NCI-H2227 treated with DMSO at 0.1 percent for 48 hours (cell line): ENCODE data around the gene CALM1.

Experiments used
- DNase-seq: peaks from one replicate; lab custom pipeline; 2025; lab: John Stamatoyannopoulos, UW

CALM1 gene

DNA sequence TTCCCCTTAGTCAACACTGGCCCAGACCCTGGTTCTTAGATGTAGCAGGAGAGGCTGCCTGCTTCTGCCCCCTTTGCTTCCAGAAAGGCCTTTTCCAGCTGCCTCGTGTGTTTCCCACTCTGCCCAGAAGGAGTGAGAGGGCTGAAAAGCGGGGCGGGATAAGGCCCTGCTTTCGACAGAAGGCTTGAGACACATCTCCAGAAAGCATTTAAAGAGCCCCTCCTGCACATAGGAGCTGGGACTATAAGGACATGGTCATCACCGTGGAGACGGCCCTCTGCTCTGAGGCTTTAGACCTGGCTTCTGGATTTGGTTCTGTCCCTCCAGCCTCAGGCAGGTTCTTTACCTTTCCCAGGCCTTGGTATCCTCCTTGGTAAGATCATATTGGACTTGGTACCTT is 11.9 kb downstream of the CALM1 start:
- no peak for DNase-seq

DNA sequence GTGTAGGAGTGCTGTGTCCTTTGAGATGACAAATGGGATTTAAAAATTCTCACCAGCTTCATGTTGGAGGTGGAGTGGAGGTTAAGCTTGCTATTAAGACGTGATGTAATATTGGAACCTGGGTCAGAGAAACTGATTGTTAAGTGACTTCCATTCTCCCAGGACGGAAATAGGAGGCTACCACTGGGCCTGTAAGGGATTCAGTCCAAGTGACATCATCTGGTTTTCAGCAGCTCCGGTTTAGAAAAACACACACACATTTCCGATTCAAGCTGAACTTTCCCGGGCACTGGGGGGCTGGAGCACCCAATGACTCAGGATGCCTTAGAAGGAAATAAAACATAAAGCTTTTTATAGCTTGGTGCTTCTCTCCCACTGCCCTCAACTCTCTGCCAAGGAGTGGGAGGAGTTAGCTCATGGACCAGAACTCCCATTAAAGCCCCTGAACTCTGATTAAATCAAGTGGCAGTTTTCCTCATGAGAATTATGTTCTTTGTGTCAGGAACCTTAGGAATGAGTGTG is 12.4 kb downstream of the CALM1 start:
- DNase-seq = peak; percentile 86

DNA sequence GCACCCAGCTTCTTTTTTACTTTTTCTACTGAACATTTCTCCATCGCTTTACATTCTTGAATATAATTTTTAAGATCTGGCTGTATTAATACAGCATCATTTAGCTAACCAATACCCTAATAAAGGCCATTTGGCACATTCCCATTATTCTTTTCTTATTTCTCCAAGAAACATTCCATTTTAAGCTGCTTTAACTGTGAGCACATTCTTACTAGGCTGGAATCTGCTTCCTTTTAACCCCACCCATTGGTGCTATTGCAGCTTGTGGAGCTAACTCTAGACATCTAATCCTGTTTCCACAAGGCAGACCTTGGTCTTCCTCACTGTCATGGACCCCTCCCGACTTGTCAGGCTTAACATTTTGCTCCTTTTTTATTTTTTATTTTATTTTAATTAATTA is 15.2 kb downstream of the CALM1 start:
- no peak for DNase-seq

DNA sequence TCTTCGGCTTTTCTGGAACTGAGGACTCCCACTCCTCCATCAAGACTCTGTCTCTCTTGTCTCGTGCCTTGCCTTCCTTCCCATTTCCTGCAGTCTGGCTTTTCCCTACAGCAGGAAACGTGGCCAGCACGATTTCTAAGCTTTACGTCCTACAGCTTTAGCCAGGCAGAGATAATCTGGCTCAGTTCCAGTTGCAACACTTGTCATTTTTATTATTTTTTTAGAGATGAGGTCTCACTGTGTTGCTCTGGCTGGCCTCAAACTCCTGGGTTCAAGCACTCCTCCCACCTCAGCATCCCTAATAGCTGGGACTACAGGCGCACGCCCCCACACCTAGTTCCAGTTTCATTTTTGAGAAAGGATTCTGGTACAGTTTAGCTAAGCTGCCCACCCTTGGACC is 19.9 kb downstream of the CALM1 start:
- DNase-seq = no peak

DNA sequence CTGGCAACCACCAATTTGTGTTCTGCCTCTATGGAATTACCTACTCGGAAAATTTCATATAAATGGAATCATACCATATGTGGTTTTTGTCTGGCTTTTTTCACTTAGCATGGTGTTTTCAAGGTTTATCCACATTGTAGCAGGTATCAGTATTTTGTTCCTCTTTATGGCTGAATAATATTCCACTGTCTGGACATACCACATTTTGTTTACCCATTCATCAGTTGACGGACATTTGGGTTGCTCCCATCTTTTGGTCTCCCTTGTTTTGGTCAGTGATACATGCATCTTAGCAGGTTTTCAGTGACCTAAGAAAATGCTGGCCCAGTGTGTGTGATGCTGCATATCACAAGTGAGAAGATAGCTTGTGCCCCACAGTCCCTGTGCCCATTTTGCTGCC is 21.2 kb downstream of the CALM1 start:
- no peak for DNase-seq

DNA sequence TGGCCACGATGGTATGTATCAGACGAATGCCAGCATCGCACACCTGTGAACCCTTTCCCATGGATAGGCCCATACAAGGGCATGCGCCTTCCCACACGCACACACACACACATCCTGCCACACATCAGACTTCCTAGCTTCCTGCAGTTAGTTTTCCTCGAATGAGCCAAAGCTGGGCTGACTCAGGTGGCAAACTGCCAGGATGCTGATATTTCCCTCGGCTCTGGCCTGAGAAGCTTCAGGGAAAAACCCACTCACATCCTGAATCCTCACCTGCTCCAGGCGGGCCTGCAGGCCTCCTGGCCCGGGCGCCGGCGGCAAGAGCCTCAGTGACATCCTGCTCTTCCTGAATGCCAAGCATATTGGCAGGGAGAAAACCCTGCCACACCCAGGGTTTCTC is 22.4 kb downstream of the CALM1 start:
- no peak for DNase-seq

DNA sequence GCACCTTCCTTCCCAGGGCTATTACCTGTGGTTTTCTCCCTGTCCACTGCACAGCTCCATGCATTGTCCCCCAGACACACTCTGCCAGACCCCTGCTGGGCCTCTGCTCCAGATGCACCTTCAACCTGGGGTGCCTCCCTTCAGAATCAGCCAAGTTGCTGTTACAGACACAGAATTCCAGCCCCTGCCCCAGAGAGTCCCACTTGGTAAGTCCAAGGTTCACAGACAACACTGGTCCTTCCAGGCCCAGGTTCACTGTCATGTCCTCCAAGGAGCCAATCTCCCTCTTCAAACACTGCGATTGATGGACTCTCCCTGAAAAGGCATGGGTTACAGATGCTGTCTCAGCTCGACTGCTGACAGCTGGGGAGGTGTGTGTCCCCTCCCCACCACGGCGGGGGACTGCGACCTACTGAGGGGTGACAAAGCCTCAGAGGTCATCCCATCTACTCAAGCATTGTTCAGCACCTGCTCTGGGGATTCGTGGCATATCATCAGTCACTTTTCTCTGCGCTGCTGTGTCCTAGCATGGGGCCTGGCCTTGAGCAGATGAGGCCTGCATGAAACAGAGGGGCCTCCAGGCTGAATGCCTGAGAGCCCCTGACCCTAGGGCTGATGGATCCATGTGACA is 24.3 kb downstream of the CALM1 start:
- DNase-seq = peak; percentile 67

DNA sequence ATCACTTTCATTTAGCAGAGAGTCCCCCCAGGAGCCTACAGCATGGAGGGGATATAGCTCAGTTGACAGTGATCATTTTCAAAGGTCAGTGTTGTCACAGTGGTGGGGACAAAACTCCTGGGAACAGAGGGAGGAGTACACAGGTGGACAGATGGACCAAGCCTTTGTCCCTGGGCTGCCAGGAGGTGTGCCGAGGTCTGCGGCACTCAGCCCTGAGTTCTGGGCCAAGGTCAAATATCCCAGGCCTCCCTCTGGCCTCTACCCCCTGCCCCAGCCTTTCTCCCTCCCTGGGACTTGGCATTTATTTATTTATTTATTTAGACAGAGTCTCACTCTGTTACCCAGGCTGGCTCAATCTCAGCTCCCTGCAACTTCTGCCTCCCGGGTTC is 24.8 kb downstream of the CALM1 start:
- DNase-seq = no peak

DNA sequence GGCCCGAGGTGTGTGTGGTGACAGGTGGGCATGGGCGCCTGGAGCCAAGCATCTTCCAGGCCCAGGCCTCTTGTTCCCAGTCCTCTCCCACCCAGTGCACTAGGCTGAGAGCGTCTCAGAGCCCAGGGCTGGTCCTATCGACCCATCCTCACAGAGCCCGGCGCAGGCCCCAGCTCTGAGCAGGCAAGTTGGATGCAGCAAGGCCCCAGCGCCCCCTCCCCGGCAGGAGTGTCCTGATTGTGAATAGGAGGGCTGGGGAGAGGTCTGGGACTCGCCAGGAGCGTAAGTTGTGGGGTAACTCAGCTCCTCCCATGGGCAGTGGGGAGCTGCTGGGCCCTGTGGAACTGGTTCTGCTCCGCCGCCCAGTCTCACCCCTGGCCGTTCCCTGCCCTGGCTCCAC is 26.3 kb downstream of the CALM1 start:
- DNase-seq = no peak

DNA sequence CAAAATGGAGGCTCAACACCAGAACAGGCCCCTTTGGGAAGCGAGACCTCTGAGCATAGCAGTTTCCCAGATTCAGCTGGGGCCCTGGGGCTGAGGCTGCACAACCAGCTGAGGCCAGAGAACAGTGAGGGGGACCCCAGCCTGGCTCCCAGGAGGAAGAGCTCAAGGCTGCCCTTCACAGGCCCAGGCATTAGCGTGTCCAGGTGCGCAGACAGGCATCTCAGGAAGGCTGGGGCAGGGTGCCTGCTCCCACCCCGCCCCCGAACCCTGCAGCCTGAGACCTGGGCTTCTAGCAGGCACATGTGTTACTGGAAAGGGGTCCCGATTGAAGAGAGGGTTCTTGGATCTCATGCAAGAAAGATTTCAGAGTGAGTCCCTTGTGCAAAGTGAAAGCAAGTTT is 27.2 kb downstream of the CALM1 start:
- no peak for DNase-seq

DNA sequence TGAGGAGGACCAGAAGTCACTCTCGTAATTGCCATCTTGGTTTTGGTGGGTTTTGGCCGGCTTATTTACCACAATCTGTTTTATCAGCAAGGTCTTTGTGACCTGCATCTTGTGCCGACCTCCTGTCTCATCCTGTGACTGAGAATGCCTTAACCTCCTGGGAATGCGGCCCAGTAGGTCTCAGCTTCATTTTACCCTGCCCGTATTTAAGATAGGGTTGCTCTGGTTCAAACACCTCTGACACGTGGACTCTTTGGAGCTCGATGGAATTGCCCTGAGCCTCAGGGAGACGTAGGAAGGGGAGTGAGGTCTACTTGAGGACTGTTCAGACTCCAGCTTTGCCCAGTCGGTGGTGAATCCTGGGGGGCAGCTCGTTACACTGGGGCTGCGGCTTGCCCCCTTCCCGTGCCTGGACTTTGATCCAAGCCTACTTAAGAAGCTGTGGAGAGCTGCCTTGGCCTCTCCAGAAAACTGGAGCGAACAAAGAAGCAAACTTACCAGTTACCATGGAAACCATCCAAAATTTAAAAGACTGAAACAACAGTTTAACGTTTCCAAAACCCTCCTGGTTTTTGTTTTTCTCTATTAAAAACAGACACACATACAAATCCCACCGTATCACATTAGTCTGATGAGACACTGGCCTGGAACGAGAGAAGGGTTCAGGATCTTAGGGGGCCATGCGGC is 28.0 kb downstream of the CALM1 start:
- DNase-seq = no peak

DNA sequence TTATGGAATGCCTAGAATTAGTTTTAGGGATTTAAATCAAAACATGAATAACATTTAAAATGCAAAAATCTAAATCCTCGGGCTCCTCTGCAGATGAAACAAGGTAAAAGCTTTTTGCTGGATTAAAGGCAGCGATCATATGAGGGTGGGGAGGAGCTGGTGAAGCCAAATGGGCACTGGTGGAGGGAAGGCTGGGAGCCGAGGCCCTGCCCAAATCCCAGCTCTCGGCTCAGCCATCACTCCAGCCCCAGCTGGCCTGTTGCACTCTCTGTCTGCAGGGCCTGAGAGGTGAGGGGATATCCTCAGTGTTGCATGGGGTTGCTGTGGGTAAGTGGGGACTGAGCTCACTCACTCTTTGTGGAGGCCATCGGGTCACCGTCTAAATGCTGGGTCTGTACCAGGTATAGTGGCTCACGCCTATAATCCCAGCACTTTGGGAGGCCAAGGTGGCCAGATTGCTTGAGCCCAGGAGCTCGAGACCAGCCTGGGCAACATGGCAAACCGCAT is 28.6 kb downstream of the CALM1 start:
- DNase-seq = no peak

DNA sequence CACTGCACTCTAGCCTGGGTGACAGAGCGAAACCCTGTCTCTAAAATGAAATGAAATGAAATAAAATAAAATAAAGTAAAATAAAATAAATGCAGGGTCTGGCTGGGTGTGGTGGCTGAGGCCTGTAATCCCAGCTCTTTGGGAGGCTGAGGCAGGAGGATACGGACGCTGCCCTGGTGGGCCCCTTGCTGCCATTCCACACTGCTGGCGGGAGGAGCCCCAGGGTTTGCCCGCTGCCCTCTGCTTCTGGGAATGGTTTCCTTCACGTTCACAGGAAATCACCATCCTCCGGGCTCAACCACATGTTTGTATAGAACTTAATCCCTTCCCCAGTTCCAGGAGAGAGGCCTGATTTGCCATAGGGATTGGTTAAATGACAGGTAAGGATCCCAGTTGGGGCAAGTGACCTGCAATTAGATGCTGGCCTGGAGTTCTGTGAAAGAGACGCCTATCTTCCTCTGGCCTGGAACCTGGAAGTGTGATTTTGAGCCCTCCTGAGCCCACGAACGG is 29.3 kb downstream of the CALM1 start:
- DNase-seq = no peak

DNA sequence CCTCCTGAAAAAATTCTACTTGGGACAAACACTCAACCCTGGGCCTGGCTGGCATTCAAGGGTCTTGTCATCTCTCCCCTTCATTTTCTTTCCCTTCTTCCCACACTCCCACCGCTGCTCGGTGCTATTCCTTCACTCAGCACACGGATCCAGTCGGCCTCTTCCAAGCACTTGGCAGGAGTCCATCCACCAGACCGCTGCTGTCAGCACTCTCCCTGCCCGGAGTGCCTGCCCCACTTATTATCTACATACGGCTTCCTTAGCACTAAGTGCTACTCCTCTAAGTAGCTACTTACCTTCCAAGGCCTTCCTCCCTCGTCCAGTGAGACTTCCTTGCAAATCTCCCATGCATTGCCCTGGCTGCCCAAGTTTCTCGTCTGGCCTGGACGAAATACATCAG is 29.8 kb downstream of the CALM1 start:
- DNase-seq = peak; percentile 63

DNA sequence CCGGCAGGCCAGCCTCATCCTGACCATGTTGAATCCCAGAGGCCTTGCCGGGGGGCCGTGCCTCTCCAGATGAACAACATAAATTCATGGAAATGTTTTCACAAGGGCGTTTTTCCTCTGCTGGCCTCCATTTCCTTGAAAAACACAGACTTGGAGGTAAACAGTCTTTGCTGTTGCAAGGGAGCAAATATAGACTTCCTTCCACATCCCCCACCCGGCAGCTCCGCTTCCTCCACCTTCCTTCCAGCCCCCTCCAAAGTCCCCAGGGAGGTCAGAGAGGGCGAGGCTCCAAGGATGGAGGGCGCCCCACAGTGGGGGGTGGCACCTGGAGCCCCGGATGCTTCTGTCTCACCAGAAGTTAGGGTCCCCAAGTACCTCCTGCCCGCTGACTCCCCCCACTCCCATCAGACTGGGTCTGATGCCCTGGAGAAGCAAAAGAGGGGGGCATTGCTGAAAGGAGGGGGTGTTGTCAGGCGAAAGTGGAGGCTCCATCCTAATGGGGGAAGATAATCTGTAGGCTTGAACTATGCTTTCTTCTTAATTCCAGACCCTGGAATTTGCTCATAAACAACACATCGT is 31.1 kb downstream of the CALM1 start:
- no peak for DNase-seq

DNA sequence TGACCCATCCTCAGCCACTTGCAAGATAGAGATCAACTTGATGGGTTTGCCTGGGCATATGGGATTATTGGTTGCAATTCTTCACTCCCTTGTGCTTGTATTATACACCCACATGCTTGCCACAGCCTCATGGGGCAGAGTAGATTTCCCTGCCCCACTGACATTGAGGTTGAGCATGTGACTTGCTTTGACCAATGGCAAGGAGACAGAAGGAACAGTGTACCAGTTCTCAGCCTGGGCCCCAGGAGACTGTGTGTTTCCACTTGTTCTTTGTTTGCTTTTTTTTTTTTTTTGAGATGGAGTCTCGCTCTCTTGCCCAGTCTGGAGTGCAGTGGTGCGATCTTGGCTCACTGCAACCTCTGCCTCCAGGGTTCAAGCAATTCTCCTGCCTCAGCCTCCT is 31.8 kb downstream of the CALM1 start:
- DNase-seq = no peak

DNA sequence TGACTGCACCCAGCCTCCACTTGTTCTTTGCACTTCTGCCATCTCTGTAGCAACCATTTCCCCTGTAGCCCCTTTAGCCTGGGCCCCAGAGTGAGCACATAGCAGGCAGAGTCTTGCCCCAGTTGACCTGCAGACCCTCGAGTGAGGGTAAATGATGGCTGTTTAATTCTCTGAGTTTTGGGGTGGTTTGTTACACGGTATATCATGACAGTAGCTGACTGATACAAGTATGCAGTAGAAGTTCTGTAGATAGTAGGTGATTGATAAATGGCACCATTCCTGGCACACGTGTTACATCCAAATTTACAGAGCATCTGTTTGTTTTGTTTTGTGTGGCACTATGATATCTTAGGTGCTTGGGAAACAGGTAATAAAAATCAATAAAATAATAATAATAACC is 32.4 kb downstream of the CALM1 start:
- DNase-seq = no peak

DNA sequence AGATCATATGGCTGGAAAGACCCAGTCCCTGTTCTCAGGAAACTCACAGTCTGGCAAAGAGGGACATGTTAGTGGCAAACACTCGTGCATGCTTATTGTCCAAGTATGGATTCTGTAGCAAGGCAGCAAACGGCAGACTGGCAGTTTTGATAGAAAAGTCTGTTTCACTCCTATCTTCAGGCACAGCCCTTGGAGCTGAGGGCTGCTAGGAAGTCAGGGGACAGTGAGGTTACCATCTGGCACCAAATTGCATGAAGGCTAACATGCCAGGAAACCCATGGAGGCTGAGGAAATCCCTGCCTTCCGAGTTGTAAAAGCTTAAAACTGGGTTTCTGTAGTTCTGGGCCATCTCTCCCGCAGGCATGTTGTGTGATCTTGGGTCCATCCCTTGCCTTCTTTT is 32.9 kb downstream of the CALM1 start:
- DNase-seq = no peak

DNA sequence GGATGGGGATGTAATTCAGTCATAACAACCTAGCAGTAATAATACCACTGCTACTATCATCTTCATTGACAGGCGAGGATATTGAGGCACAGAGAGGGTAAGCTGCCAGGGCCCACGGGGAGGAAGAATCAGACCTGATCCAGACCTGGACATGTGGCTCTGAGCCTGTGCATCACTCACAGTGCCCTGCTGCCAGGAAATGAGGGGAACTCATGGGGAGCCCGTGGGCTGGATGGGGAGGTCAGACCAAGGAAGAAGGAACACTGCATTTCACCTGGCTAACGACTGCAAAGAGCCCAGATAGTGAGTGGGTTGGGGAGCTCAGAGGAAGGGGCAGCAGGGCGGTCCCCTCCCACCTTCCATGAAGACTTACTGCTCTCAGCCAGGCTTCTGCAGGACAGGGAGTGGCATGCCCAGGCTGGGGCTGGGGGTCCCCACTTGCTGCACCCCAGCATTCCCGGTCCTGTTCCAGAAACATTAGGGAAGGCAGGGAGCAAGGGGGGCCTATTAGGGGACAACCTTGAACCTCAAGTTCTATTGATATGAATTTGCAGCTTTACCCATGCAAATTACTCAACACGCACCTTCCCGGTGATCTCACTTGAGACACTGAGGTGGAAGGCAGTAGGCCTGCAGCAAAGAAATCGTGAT is 37.7 kb downstream of the CALM1 start:
- no peak for DNase-seq

DNA sequence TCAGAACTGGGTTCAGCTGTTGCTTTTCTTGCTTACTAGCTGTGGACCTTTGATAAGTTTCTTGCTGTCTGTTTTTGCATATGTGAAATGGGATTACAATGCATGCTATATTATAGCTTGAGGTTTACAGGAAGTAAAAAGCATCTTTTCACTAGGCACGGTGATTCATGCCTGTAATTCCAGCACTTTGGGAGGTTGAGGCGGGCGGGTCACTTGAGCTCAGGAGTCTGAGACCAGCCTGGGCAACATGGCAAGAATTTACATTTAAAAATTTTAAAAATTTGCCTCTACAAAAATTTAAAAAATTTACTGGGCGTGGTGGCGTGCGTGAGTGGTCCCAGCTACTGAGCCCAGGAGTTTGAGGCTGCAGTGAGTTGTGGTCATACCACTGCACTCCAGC is 42.0 kb downstream of the CALM1 start:
- no peak for DNase-seq

DNA sequence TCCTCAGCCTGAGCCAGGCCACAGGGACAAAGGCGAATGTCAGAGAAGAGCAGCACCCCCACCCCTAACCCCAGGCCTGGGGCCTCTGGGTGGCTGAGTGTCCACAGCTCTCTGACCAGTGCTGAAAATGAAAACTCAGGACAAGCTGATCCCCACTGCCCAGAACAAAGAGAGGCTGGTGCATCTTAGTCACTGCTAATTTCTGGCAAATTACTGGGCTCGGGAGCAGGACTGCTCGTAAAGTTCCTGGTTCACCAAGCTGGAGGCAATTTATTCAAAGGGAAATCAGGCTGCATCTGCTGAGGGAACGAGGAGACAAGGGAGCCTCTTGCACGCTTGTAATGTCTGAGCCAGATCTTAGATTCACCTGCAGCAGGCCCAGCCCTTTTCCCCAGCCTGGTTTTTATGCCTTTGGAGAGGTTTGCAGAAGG is 43.2 kb downstream of the CALM1 start:
- peak; percentile 37 for DNase-seq

DNA sequence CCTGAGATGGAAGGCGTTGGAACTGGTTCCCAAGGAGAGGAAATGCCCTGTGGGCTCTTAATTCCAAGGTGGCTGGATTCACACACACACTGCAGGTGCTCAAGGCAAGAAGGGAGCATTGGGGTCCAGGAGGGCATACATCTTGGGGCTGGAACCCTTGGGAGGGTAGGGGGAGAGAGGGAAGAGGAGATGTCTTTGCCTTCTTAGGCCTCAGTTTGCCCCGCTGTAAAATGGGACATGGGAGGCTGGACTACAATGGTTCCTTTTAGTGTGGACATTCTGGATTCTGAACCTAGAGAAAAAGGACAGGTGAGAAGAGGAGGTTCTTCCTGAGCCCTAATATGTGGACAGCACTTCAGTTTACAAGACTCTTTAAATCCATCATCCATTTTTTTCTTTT is 43.8 kb downstream of the CALM1 start:
- DNase-seq = no peak

DNA sequence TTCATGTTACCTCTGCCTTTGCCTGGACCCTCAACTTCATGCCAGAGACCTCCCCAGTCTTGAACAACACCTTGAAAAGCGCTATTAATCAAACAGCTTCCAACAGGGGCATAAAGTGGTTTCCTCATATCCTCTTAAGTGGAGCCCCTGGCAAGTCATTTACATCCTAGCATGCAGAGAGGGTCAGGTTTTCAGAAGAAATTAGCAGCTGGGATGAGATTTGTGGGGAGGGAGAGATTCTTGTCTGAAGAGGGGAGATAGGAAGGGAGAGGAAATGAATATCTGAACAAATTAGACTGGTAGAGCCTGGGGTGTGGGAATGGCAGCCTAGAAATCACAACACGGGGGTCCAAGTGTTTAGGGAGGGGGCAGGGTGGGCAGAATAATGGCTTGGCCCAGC is 45.6 kb downstream of the CALM1 start:
- DNase-seq = no peak
